ENCODE measurements around the gene RXRB.
A peak's percentile ranks its signal among the peaks of the same experiment; 100 is the strongest.

The RXRB gene

GRCh38 chr6:33191383-33192104, 8.9 kb downstream of the RXRB start:
- Histone ChIP-seq H3K27ac (ENCODE audit: extremely low read depth, low read depth, low read length) (no peak overlapping the region), H3K4me3 (ENCODE audit: low read depth, low read length) (no peak overlapping the region), H3K9me3 (ENCODE audit: control insufficient read depth, insufficient read depth, low read depth, low read length) (no peaks in the 10 kb centered on the region), H3K4me1 (ENCODE audit: control insufficient read depth, insufficient read depth, low read length) (peaks cover 3% of the 10 kb centered on the region; the same call in 1 of the 2 replicates), H3K36me3 (ENCODE audit: control insufficient read depth in 2 of 2, insufficient read depth in 1 of 2, low read length in 2 of 2) (peaks cover 11 to 30% of the 10 kb centered on the region in 2 experiments; a peak in 2 of 3 replicates)
- TF ChIP-seq ZNF362 (tag by site-specific recombination; IDR thresholded peaks at IDR 0.05) (no peak), ZNF626 (tag by site-specific recombination; IDR thresholded peaks at IDR 0.05) (no peak), ZNF513 (tag by site-specific recombination; IDR thresholded peaks at IDR 0.05) (no peak), ZNF280C (tag by site-specific recombination; IDR thresholded peaks at IDR 0.05) (no peak), ZNF211 (tag by site-specific recombination; IDR thresholded peaks at IDR 0.05; ENCODE audit: low read depth) (no peak), ZNF266 (tag by site-specific recombination; IDR thresholded peaks at IDR 0.05; ENCODE audit: low read depth) (no peak), ZNF514 (tag by site-specific recombination; IDR thresholded peaks at IDR 0.05) (no peak), ZNF140 (tag by site-specific recombination; IDR thresholded peaks at IDR 0.05) (no peak), ZNF558 (tag by site-specific recombination; IDR thresholded peaks at IDR 0.05) (no peak), ZIC2 (tag by site-specific recombination; IDR thresholded peaks at IDR 0.05) (no peak), OSR2 (tag by site-specific recombination; IDR thresholded peaks at IDR 0.05) (no peak), ZNF37A (tag by site-specific recombination; IDR thresholded peaks at IDR 0.05) (no peak), ZBTB17 (tag by site-specific recombination; IDR thresholded peaks at IDR 0.05) (no peak), ZNF670 (tag by site-specific recombination; IDR thresholded peaks at IDR 0.05; ENCODE audit: low read depth) (no peak), ZNF19 (tag by site-specific recombination; IDR thresholded peaks at IDR 0.05; ENCODE audit: low read depth) (no peak), ZXDB (tag by site-specific recombination; IDR thresholded peaks at IDR 0.05) (no peak), ZFP37 (tag by site-specific recombination; IDR thresholded peaks at IDR 0.05) (no peak), ZBTB48 (tag by site-specific recombination; IDR thresholded peaks at IDR 0.05) (no peak)
- POLR2A ChIA-PET, result no interaction called here
- CTCF ChIA-PET, result interaction anchor here (0.5 to 1.1 kb wide), 3 partner anchors 18 to 153 kb away, joined by 3 to 5 read pairs (median 3); no protein-coding TSS in a partner anchor

GRCh38 chr6:33190504-33191107, 9.9 kb downstream of the RXRB start:
- Histone ChIP-seq H3K9me3 (ENCODE audit: control insufficient read depth, insufficient read depth, low read depth, low read length) (no peaks in the 10 kb centered on the region), H3K36me3 (ENCODE audit: control insufficient read depth in 2 of 2, insufficient read depth in 1 of 2, low read length in 2 of 2) (peaks cover 2 to 21% of the 10 kb centered on the region in 2 experiments; a peak in 1 of 3 replicates), H3K27ac (ENCODE audit: extremely low read depth, low read depth, low read length) (no peak overlapping the region), H3K4me1 (ENCODE audit: control insufficient read depth, insufficient read depth, low read length) (peaks cover 3% of the 10 kb centered on the region; the same call in 1 of the 2 replicates), H3K4me3 (ENCODE audit: low read depth, low read length) (no peak overlapping the region)
- no peak for TF ChIP-seq ZBTB11 (tag by site-specific recombination; conservative IDR thresholded peaks at IDR 0.05; ENCODE audit: low read depth)
- TF ChIP-seq ZNF449 (tag by site-specific recombination; IDR thresholded peaks at IDR 0.05), result no peak
- peak; percentile 91 for TF ChIP-seq EGR2 (tag by site-specific recombination; IDR thresholded peaks at IDR 0.05; ENCODE audit: low read depth)
- TF ChIP-seq ZNF664 (tag by site-specific recombination; IDR thresholded peaks at IDR 0.05), result no peak
- TF ChIP-seq RBAK (tag by site-specific recombination; IDR thresholded peaks at IDR 0.05), result no peak
- no peak for TF ChIP-seq ZNF138 (tag by site-specific recombination; IDR thresholded peaks at IDR 0.05; ENCODE audit: borderline replicate concordance)
- peak; percentile 77 for TF ChIP-seq ZFHX2 (tag by site-specific recombination; conservative IDR thresholded peaks at IDR 0.05)
- CTCF ChIA-PET, result interaction anchor here (0.6 to 2.5 kb wide), 5 partner anchors 14 to 154 kb away, joined by 4 to 10 read pairs (median 6); no protein-coding TSS in a partner anchor
- POLR2A ChIA-PET, result interaction anchor here (0.7 to 1.5 kb wide), 3 partner anchors 9 to 42 kb away, joined by 3 to 6 read pairs (median 3); partner anchors contain the start of gene RING1
